ENCODE measurements around the gene CCDC40.

GRCh38 chr17:80063830-80064585, 27.6 kb downstream of the CCDC40 start:
- TF ChIP-seq CTCF (IDR thresholded peaks at IDR 0.05) = no peak
- TF ChIP-seq EZH2 (IDR thresholded peaks at IDR 0.05) = no peak
